Right lobe of liver (tissue), 4 donors: Measurements from ENCODE around the gene KRTAP10-12.

ENCODE experiments used
- CTCF ChIP-seq, 4 donors: fragments of 200-600 bp in 3 of 4; fragments of 450-650 bp in 1 of 4; IDR thresholded peaks; one replicate each; pipeline versions ENCODE4 v1.5.1 to v1.8.0; 2016 to 2022; ENCODE audit warnings: antibody characterized with exemption in 4 of 4, mild to moderate bottlenecking in 2 of 4
- POLR2A ChIP-seq: fragments of 450-650 bp; IDR thresholded peaks from one replicate; pipeline ENCODE4 v1.6.1; 2017; ENCODE audit warnings: antibody characterized with exemption, mild to moderate bottlenecking
- donor health status: DM: no; HTN: no; CAD: no.
- donor health status: DM: no; HTN: no; CAD: no.
- donor health status: DM: no; HTN: yes; CAD: no.

GRCh38 chr21:44732263-44732662, 35.3 kb downstream of the KRTAP10-12 start:
- TF ChIP-seq POLR2A: no peak
- no peak for TF ChIP-seq CTCF (IDR thresholded peaks at IDR 0.05)
